ENCODE measurements around the gene PBX1. TPM values are rescaled to one million over a fixed set of nuclear protein-coding genes. Genes with fewer than 3 reads are reported as not detected.

PBX1 gene
- total and polyA plus RNA-seq, 4 donors, result 7.8 to 112 (median 33.5) TPM

DNA sequence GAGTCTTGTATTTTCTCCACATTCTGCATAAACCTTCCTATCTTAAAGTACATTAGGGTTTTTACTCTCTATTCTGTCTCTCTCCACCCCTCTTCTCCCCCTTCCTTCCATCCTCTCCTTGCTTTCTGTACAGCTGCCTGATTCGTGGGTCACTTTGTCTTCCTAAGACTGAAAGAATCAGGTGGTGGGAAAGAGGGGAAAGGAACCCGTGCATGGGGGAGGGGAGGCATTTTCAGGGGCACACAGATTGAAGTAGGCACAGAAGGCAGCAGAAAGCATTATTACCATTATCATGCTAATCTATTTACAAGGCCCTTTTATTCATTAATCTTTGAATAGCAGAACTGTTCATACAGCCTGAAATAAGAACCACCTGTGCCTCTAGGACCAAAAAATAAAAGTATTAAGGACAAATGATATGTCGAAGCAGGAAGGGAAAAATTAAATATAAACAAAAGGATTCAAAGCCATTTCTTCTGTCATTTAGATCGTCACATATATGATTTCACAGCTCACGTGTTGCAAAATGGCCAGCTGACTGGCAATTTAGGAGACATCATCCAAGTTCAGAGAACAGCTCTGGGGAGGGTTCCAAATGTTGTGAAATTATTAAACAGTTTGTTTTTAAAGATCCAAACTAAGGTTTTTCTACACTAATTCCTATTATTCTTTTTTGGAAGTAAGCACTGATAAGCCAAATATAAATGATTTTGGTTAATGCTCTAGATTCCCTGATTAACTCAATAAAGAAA lies 154.6 kb downstream of the PBX1 start:
- ATAC-seq (ENCODE audit: insufficient read depth, low FRiP score) (no peak), DNase-seq (peak in 2 of 3 donors; percentile 66 to 84)
- H3K36me3 ChIP-seq (ENCODE audit: control insufficient read depth in 4 of 4, insufficient read depth in 4 of 4, low read length in 4 of 4), result no peaks in the 10 kb centered on the region
- H3K4me3 ChIP-seq, result no peak overlapping the region
- H3K27me3 ChIP-seq (ENCODE audit: control insufficient read depth in 3 of 3, insufficient read depth in 3 of 3, low read length in 2 of 3), result no peaks in the 10 kb centered on the region
- H3K9ac ChIP-seq (ENCODE audit: insufficient read depth in 1 of 2, low read length in 2 of 2), result no peak overlapping the region
- WGBS, 2 donors, result 58 to 59% methylated on average over 5 of the region's 5 CpGs
- no peak for TF ChIP-seq CTCF (IDR thresholded peaks at IDR 0.05; ENCODE audit: control extremely low read depth, extremely low read depth)
- peaks cover 15 to 43% (median 26%) of the 10 kb centered on the region in 5 donors for H3K4me1 ChIP-seq (ENCODE audit: control insufficient read depth in 5 of 5, insufficient read depth in 5 of 5, low read length in 5 of 5)
- no peaks in the 10 kb centered on the region for H3K9me3 ChIP-seq (ENCODE audit: control insufficient read depth in 4 of 4, insufficient read depth in 3 of 4, low read length in 3 of 4)
- H3K27ac ChIP-seq (ENCODE audit: low read depth in 1 of 2, low read length in 1 of 2), result no peak overlapping the region

- H3K4me3 ChIP-seq, result no peak overlapping the region
- no peak for ATAC-seq (ENCODE audit: insufficient read depth, low FRiP score)
- no peak overlapping the region for H3K9ac ChIP-seq (ENCODE audit: insufficient read depth in 1 of 2, low read length in 2 of 2)
- H3K27me3 ChIP-seq (ENCODE audit: control insufficient read depth in 3 of 3, insufficient read depth in 3 of 3, low read length in 2 of 3), result no peaks in the 10 kb centered on the region
- H3K9me3 ChIP-seq (ENCODE audit: control insufficient read depth in 4 of 4, insufficient read depth in 3 of 4, low read length in 3 of 4), result no peaks in the 10 kb centered on the region
- DNase-seq, result no peak
- H3K27ac ChIP-seq (ENCODE audit: low read depth in 1 of 2, low read length in 1 of 2), result peak overlapping the region in 1 of 2 donors; percentile 48
- H3K4me1 ChIP-seq (ENCODE audit: control insufficient read depth in 5 of 5, insufficient read depth in 5 of 5, low read length in 5 of 5), result peaks cover 9 to 50% (median 26%) of the 10 kb centered on the region in 5 donors
- no peaks in the 10 kb centered on the region for H3K36me3 ChIP-seq (ENCODE audit: control insufficient read depth in 4 of 4, insufficient read depth in 4 of 4, low read length in 4 of 4)
- 64 to 78% methylated on average over 8 of the region's 8 CpGs for WGBS, 2 donors
- TF ChIP-seq CTCF (IDR thresholded peaks at IDR 0.05; ENCODE audit: control extremely low read depth, extremely low read depth), result no peak
These were observed 158.2 kb downstream of the PBX1 start for GRCh38 chr1:164716992-164717703.

DNA sequence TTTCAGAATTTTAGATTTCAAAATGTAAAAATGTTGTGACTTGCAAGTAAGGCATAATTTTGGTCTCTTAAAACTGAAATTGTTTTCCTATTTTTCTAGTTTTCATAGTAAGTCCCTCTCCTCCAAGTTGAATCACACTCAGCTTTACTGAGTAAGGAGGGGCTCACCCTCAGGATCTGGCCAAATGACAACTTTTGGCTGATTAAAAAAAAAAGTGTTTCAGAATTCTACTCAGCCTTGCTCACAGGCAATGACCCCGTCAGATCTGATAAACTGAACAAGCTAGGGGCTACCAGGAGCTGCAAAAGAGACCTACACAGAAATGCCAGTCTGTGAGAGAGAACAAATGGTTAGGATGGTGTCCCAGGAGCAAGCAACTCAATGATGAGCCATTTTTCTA lies 159.8 kb downstream of the PBX1 start:
- no peak for TF ChIP-seq CTCF (IDR thresholded peaks at IDR 0.05; ENCODE audit: control extremely low read depth, extremely low read depth)
- Histone ChIP-seq H3K36me3 (ENCODE audit: control insufficient read depth in 4 of 4, insufficient read depth in 4 of 4, low read length in 4 of 4) (no peaks in the 10 kb centered on the region), H3K9ac (ENCODE audit: insufficient read depth in 1 of 2, low read length in 2 of 2) (no peak overlapping the region), H3K27ac (ENCODE audit: low read depth in 1 of 2, low read length in 1 of 2) (peak overlapping the region in 1 of 2 donors; percentile 46), H3K4me3 (no peak overlapping the region), H3K9me3 (ENCODE audit: control insufficient read depth in 4 of 4, insufficient read depth in 3 of 4, low read length in 3 of 4) (no peaks in the 10 kb centered on the region), H3K27me3 (ENCODE audit: control insufficient read depth in 3 of 3, insufficient read depth in 3 of 3, low read length in 2 of 3) (no peaks in the 10 kb centered on the region), H3K4me1 (ENCODE audit: control insufficient read depth in 5 of 5, insufficient read depth in 5 of 5, low read length in 5 of 5) (peaks cover 0 to 39% (median 24%) of the 10 kb centered on the region in 5 donors)
- 56 to 70% methylated on average over 1 of the region's 1 CpG for WGBS, 2 donors
- DNase-seq (peak in 2 of 3 donors; percentile 66 to 71), ATAC-seq (ENCODE audit: insufficient read depth, low FRiP score) (no peak)

Measured in lung (tissue), 12 donors.